DMS114 treated with DMSO at 0.1 percent for 48 hours (cell line): Measurements from ENCODE around the gene PPA2.

ENCODE experiments used
- DNase-seq: peaks from one replicate; lab custom pipeline; 2025; ENCODE audit not compliant: unreplicated experiment; lab: John Stamatoyannopoulos, UW

Gene PPA2

GRCh38 chr4:105327222-105327621, 146.6 kb downstream of the PPA2 start:
- DNase-seq, result no peak
